Choroid plexus epithelial cell (primary cell): Measurements from ENCODE around the gene SMIM13.

Experiments used
- DNase-seq: peaks from one replicate; pipeline ENCODE4 v3.0.0-alpha.2; 2010; ENCODE audit warnings: low read depth
- H3K4me3 ChIP-seq: 2 replicates; pipeline ENCODE4 v1.5.1; 2011; ENCODE audit warnings: low read depth, mild to moderate bottlenecking, control low read depth, low read length, moderate library complexity
- CTCF ChIP-seq: conservative IDR thresholded peaks from 2 replicates; pipeline ENCODE4 v1.5.1; 2011; ENCODE audit warnings: low read depth, mild to moderate bottlenecking, control low read depth, inconsistent platforms, low read length, moderate library complexity

SMIM13 gene

GRCh38 chr6:11066505-11067347 is 26.9 kb upstream of the SMIM13 start:
- TF ChIP-seq CTCF: no peak
- DNase-seq: no peak
- no peak overlapping the region for H3K4me3 ChIP-seq

- TF ChIP-seq CTCF: no peak
- no peak for DNase-seq
- H3K4me3 ChIP-seq: no peak overlapping the region
These were observed 26.3 kb upstream of the SMIM13 start for GRCh38 chr6:11067348-11067747.

- H3K4me3 ChIP-seq: no peak overlapping the region
- no peak for DNase-seq
- TF ChIP-seq CTCF: no peak
These were observed 23.9 kb upstream of the SMIM13 start for GRCh38 chr6:11069760-11070159.

GRCh38 chr6:11072101-11072500 is 21.5 kb upstream of the SMIM13 start:
- no peak for DNase-seq
- no peak for TF ChIP-seq CTCF
- H3K4me3 ChIP-seq: no peak overlapping the region

- TF ChIP-seq CTCF: no peak
- no peak for DNase-seq
- no peak overlapping the region for H3K4me3 ChIP-seq
These were observed 17.1 kb upstream of the SMIM13 start for GRCh38 chr6:11076540-11076939.

- no peak for TF ChIP-seq CTCF
- no peak for DNase-seq
- H3K4me3 ChIP-seq: no peak overlapping the region
These were observed 15.4 kb upstream of the SMIM13 start for GRCh38 chr6:11078266-11078665.

- H3K4me3 ChIP-seq: no peak overlapping the region
- DNase-seq: no peak
- TF ChIP-seq CTCF: no peak
These were observed 13.3 kb upstream of the SMIM13 start for GRCh38 chr6:11080296-11080695.
